CD14-positive monocyte (primary cell): Measurements from ENCODE around the gene ANGPTL8. TPM values are rescaled to one million over a fixed set of nuclear protein-coding genes. Genes with fewer than 3 reads are reported as not detected.

ENCODE experiments used
- DNase-seq, 3 donors: peaks; one replicate each; pipeline ENCODE4 v3.0.0-alpha.2; 2011 to 2022
- H2AFZ ChIP-seq: 2 replicates; pipeline ENCODE4 v1.6.0; 2012; ENCODE audit warnings: mild to moderate bottlenecking, low read depth, low read length, inconsistent platforms; ENCODE audit not compliant: insufficient read depth, poor library complexity, severe bottlenecking
- H3K27ac ChIP-seq, 2 donors: 1 replicate in 1 of 2; 2 replicates in 1 of 2; pipeline ENCODE4 v1.5.1; 2012 to 2013; ENCODE audit warnings: low read length in 2 of 2, control low read depth in 1 of 2, inconsistent platforms in 1 of 2, low read depth in 1 of 2, mild to moderate bottlenecking in 1 of 2
- H3K27me3 ChIP-seq, 2 donors: one replicate each; pipeline versions ENCODE4 v1.6.0 to v1.6.1; 2011 to 2013; ENCODE audit warnings: low read length in 2 of 2; ENCODE audit not compliant: control insufficient read depth in 2 of 2, insufficient read depth in 2 of 2
- H3K36me3 ChIP-seq, 2 donors: replicated peaks in 1 of 2; 1 replicate in 1 of 2; 2 replicates in 1 of 2; pipeline versions ENCODE4 v1.5.1 to v1.6.1; 2012 to 2013; ENCODE audit warnings: low read length in 2 of 2, control low read depth in 1 of 2, inconsistent platforms in 1 of 2, mild to moderate bottlenecking in 1 of 2; ENCODE audit not compliant: insufficient read depth in 2 of 2, control insufficient read depth in 1 of 2
- H3K4me1 ChIP-seq, 2 donors: 1 replicate in 1 of 2; 2 replicates in 1 of 2; pipeline versions ENCODE4 v1.5.1 to v1.6.1; 2012 to 2013; ENCODE audit warnings: low read length in 2 of 2, control low read depth in 1 of 2, inconsistent platforms in 1 of 2, mild to moderate bottlenecking in 1 of 2, moderate library complexity in 1 of 2; ENCODE audit not compliant: insufficient read depth in 2 of 2, control insufficient read depth in 1 of 2
- H3K4me2 ChIP-seq: replicated peaks from 2 replicates; pipeline ENCODE3; 2012; ENCODE audit warnings: low read length, moderate library complexity, mild to moderate bottlenecking; ENCODE audit not compliant: poor library complexity, severe bottlenecking; ENCODE audit errors: extremely low read depth
- H3K4me3 ChIP-seq, 3 experiments: fragments of 200-600 bp in 1 of 3; sonication (generic) in 1 of 3; replicated peaks in 1 of 3; 1 replicate in 2 of 3; 2 replicates in 1 of 3; pipeline ENCODE4 v1.5.1; 2011 to 2013; ENCODE audit warnings: low read length in 3 of 3, mild to moderate bottlenecking in 3 of 3, control low read depth in 2 of 3, low read depth in 2 of 3, inconsistent platforms in 1 of 3, moderate library complexity in 1 of 3
- H3K79me2 ChIP-seq: 2 replicates; pipeline ENCODE4 v1.6.0; 2012; ENCODE audit warnings: mild to moderate bottlenecking, control low read depth, inconsistent platforms, low read length, moderate library complexity; ENCODE audit not compliant: insufficient read depth
- H3K9ac ChIP-seq: 2 replicates; pipeline ENCODE4 v1.6.0; 2017; ENCODE audit warnings: low read length, mild to moderate bottlenecking; ENCODE audit not compliant: insufficient read depth, poor library complexity, severe bottlenecking
- H3K9me3 ChIP-seq, 2 donors: replicated peaks in 1 of 2; 1 replicate in 1 of 2; 2 replicates in 1 of 2; pipeline versions ENCODE4 v1.5.1 to v1.6.1; 2012 to 2013; ENCODE audit warnings: low read length in 2 of 2, control low read depth in 1 of 2; ENCODE audit not compliant: control insufficient read depth in 1 of 2, insufficient read depth in 1 of 2
- H4K20me1 ChIP-seq: 2 replicates; pipeline ENCODE4 v1.6.0; 2012; ENCODE audit warnings: mild to moderate bottlenecking, low read length, control low read depth, moderate library complexity; ENCODE audit not compliant: insufficient read depth
- H3K27ac Mint-ChIP-seq, 7 donors: one replicate each; pipeline ENCODE4 v1.8.0; 2020; ENCODE audit warnings: mild to moderate bottlenecking in 7 of 7, mixed read lengths in 7 of 7, moderate library complexity in 6 of 7, inconsistent platforms in 2 of 7
- H3K27me3 Mint-ChIP-seq, 3 donors: one replicate each; pipeline ENCODE4 v1.8.0; 2021 to 2022; ENCODE audit warnings: low read depth in 3 of 3, mild to moderate bottlenecking in 3 of 3, mixed read lengths in 3 of 3, moderate library complexity in 3 of 3, inconsistent platforms in 1 of 3
- H3K36me3 Mint-ChIP-seq, 2 donors: one replicate each; pipeline ENCODE4 v1.8.0; 2020; ENCODE audit warnings: mixed read lengths in 2 of 2, inconsistent platforms in 1 of 2, mild to moderate bottlenecking in 1 of 2
- H3K4me1 Mint-ChIP-seq: one replicate; pipeline ENCODE4 v1.8.0; 2020; ENCODE audit warnings: mild to moderate bottlenecking, mixed read lengths
- H3K4me3 Mint-ChIP-seq, 2 donors: one replicate each; pipeline ENCODE4 v1.8.0; 2020; ENCODE audit warnings: mild to moderate bottlenecking in 2 of 2, mixed read lengths in 2 of 2, moderate library complexity in 1 of 2
- H3K9me3 Mint-ChIP-seq, 7 donors: one replicate each; pipeline ENCODE4 v1.8.0; 2020 to 2022; ENCODE audit warnings: mixed read lengths in 7 of 7, mild to moderate bottlenecking in 6 of 7, moderate library complexity in 6 of 7, inconsistent platforms in 2 of 7
- WGBS: methylation state at CpG from one replicate; pipeline ENCODE4 v1.1.5; 2013; ENCODE audit warnings: missing lambda C conversion rate; ENCODE audit not compliant: insufficient coverage; 5-methylcytosine and 5-hydroxymethylcytosine counted together
- intact Hi-C, 2 donors: fragments of 100-400 bp; cut with micrococcal nuclease; formaldehyde crosslinking; loops; one replicate each; pipeline versions ENCODE4 v1.15.0 to v1.15.1; 2023
- polyA plus RNA-seq, 3 donors: library from polyadenylated mRNA; depleted of rRNA in 1 of 3; unstranded in 2 of 3; stranded (reverse) in 1 of 3; fragments of 300-500 nt in 2 of 3; fragments of >200 nt in 1 of 3; fragmentation: Illumina TruSeq in 2 of 3; gene quantifications; 1 replicate in 2 of 3; 2 replicates in 1 of 3; pipeline ENCODE4 v1.2.3, GENCODE V29; 2012 to 2021
- TF ChIP-seq, protein P1 (sequence below): fragments of 200-600 bp; IDR thresholded peaks from one replicate; pipeline ENCODE4 v1.8.0; 2022; ENCODE audit warnings: antibody characterized with exemption, mild to moderate bottlenecking

ANGPTL8 gene
- polyA plus RNA-seq, 3 donors: not detected

DNA sequence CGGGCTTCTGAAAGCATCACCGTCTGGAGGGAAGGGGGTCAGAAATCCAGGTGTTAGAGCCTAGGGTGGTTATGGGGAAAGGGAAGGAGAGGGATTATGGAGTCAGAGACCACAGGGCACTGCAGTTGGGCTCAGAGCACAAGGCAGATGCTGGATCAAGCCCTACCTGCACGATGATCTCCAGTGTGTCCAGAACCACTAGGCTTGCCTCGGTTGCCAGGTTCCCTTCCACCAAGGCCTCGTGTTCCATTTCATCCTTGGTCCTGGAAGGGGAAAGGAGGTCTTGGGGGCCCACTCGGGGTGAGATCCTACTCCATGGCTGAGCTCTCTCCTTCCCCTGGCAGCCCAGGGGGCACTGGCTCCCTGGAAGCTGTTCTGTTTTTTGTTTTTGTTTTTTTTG is 25.0 kb upstream of the ANGPTL8 start:
- H3K27me3 Mint-ChIP-seq: peaks cover 2 to 20% (median 6%) of the 10 kb centered on the region in 3 donors
- no peak for DNase-seq
- WGBS: 87% methylated on average over 6 of the region's 6 CpGs
- H3K9me3 ChIP-seq: peaks cover 0 to 13% of the 10 kb centered on the region in 2 donors
- no peaks in the 10 kb centered on the region for H3K27me3 ChIP-seq
- no peak overlapping the region for H2AFZ ChIP-seq
- no peak overlapping the region for H3K27ac Mint-ChIP-seq
- peaks cover 5 to 18% (median 11%) of the 10 kb centered on the region in 7 donors for H3K9me3 Mint-ChIP-seq
- H3K79me2 ChIP-seq: no peaks in the 10 kb centered on the region
- TF ChIP-seq, protein P1, sequence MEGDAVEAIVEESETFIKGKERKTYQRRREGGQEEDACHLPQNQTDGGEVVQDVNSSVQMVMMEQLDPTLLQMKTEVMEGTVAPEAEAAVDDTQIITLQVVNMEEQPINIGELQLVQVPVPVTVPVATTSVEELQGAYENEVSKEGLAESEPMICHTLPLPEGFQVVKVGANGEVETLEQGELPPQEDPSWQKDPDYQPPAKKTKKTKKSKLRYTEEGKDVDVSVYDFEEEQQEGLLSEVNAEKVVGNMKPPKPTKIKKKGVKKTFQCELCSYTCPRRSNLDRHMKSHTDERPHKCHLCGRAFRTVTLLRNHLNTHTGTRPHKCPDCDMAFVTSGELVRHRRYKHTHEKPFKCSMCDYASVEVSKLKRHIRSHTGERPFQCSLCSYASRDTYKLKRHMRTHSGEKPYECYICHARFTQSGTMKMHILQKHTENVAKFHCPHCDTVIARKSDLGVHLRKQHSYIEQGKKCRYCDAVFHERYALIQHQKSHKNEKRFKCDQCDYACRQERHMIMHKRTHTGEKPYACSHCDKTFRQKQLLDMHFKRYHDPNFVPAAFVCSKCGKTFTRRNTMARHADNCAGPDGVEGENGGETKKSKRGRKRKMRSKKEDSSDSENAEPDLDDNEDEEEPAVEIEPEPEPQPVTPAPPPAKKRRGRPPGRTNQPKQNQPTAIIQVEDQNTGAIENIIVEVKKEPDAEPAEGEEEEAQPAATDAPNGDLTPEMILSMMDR: no peak
- no peaks in the 10 kb centered on the region for H3K36me3 Mint-ChIP-seq
- H3K4me1 Mint-ChIP-seq: no peaks in the 10 kb centered on the region
- intact Hi-C loops: no loop called here
- no peaks in the 10 kb centered on the region for H4K20me1 ChIP-seq
- H3K27ac ChIP-seq: no peak overlapping the region
- H3K9ac ChIP-seq: no peak overlapping the region
- H3K36me3 ChIP-seq: no peaks in the 10 kb centered on the region
- no peak overlapping the region for H3K4me3 Mint-ChIP-seq
- no peak overlapping the region for H3K4me2 ChIP-seq
- H3K4me1 ChIP-seq: no peaks in the 10 kb centered on the region
- no peak overlapping the region for H3K4me3 ChIP-seq

DNA sequence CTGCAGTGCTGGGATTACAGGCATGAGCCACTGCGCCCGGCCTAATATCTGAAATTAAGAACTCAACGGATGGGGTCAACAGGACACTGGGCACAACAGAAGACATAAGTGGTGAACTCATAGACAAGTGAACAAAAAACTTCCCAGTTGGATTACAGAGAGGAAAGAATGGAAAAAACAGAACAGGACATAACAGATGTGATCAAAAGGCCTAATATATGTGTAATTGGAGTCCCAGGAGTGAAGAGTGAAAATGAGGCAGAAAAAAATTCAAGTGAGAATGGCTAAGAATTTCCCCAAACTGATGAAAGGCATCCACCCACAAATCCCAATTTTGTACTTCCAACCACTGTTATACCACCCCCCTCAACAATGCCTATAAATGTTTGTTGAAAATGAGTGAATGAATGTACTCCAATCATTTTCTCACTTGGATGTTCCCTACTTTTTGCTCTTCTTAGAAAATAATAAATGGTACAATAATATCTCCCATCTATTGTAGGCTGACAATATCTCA is 18.3 kb upstream of the ANGPTL8 start:
- DNase-seq: no peak
- intact Hi-C loops: no loop called here
- H3K4me3 Mint-ChIP-seq: no peak overlapping the region

More for the DNA sequence above, 18.3 kb upstream of the ANGPTL8 start:
- peaks cover 14 to 25% (median 24%) of the 10 kb centered on the region in 7 donors for H3K9me3 Mint-ChIP-seq
- no peak overlapping the region for H2AFZ ChIP-seq
- H3K9me3 ChIP-seq: peaks cover 10 to 19% of the 10 kb centered on the region in 2 donors
- H3K27me3 Mint-ChIP-seq: peaks cover 0 to 5% (median 0%) of the 10 kb centered on the region in 3 donors
- no peaks in the 10 kb centered on the region for H3K4me1 ChIP-seq
- no peaks in the 10 kb centered on the region for H4K20me1 ChIP-seq
- H3K27ac ChIP-seq: no peak overlapping the region
- H3K4me2 ChIP-seq: no peak overlapping the region
- H3K36me3 ChIP-seq: no peaks in the 10 kb centered on the region
- no peaks in the 10 kb centered on the region for H3K36me3 Mint-ChIP-seq
- H3K9ac ChIP-seq: no peak overlapping the region
- no peaks in the 10 kb centered on the region for H3K27me3 ChIP-seq
- no peaks in the 10 kb centered on the region for H3K79me2 ChIP-seq
- no peak overlapping the region for H3K4me3 ChIP-seq
- 89% methylated on average over 3 of the region's 3 CpGs for WGBS
- H3K4me1 Mint-ChIP-seq: no peaks in the 10 kb centered on the region
- TF ChIP-seq, protein P1: no peak
- H3K27ac Mint-ChIP-seq: no peak overlapping the region
